Stimulated activated CD4-positive, alpha-beta T cell treated with anti-CD3 and anti-CD28 coated beads, Interleukin-1b, Interleukin-23, amount 100 ng/mL, for 48 hours (primary cell): ENCODE measurements around the gene BPIFB6.
"Not testable (repeated sequence)": the region's sequence is repeated elsewhere in the genome, so short reads cannot be mapped to it uniquely, and the experiment has no call there.

Experiments
- DNase-seq: peaks from one replicate; pipeline ENCODE4 v3.0.0-alpha.2; 2020

Gene BPIFB6

DNA sequence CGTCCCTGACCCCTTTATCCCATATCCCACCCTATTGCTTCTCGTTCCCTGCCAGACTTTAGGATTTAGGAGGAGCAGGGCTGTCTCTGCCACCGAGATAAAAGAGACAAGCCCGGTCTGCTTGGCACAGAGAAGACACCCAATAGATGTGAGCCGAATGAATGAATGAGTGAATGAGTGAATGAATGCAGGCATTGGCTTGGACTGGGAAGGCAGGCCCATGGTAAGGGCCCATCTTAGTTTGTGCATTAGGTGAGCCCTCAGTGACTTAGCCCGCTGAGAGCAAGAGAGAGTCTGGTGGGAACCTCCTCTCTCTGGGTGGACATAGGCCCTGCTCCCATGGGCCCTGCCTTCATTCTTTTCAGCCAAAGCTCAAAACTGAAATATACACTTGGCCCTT lies 879 bp upstream of the BPIFB6 start:
- DNase-seq, result no peak

DNA sequence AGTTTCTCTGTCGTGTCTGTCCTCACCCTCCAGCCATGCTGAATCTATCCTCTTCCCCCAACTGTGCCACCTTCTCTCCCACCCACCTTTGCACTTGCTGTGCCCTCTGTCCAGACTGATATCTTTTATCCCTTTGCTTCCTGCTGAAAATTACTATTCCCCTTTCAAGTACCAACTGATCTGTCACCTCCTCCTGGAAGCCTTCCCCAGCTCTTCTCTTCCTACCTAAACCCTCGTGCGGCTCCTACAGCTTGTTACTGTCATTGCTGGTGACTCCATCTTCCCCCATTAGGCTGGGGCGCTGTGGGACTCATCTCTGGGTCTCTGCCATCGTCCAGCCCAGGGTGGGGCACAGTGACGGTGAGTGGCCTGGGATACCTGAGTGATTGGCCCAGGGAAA lies 1.1 kb downstream of the BPIFB6 start:
- DNase-seq, result no peak

DNA sequence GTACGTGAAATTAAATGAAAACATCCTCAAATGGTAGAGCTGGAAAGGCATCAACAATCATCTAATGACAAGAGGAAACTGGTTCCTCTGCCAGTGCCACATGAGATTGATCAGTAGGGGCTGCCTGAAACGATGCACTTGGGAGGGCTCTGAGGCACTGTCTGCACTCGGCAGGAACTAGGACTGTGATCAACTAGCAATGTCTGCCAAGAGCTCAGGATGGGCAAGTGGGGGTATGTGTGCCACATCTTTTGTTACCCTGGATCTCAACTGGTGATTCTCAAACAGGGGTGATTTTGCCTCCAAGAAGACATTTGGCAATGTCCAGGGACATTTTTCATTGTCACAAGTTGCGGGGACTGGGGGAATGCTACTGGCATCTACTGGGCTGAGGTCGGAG lies 1.9 kb downstream of the BPIFB6 start:
- no peak for DNase-seq

DNA sequence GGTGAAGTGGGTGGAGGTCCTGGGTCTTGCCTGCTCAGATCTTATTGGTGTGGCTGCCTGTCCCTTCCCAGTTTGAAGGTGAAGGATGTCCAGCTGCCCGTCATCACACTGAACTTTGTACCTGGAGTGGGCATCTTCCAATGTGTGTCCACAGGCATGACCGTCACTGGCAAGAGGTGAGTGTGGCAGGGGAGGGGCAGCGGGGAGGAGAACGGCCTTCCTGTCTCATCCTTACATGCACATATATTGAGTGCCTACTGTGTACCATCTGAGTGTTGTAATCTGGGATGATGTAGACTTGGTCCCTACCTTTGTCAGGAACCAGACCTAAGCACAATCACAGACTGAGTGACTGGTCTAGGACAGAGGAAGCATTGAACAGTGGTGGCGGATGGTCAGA lies 2.7 kb downstream of the BPIFB6 start:
- no peak for DNase-seq

DNA sequence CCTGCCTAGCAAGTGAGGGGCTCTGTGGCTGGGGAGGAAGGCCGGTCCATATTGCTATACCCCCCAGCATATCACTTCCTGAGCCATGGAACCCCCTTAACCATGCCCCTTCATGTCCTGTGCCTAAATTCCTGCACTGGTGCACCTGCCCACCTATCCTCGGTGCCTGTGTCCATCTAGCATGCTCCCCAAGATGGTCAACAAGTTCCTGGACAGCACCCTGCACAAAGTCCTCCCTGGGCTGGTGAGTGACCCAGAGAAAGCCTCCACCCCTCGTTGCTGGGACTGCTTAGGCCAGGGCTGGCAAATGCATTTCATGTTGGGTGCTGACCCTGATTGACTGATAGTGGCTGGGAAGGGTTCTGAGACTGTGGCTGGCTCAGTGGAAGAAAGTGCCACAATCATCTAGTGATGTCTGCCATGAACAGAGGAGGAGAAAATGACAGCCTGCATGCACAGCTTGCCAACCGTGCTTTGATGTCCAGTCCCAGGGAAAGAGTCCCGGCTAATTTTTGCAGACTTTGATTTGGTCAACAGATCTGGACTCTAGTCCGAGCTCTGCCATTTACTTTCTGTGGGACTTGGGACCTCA lies 3.5 kb downstream of the BPIFB6 start:
- DNase-seq, result no peak

DNA sequence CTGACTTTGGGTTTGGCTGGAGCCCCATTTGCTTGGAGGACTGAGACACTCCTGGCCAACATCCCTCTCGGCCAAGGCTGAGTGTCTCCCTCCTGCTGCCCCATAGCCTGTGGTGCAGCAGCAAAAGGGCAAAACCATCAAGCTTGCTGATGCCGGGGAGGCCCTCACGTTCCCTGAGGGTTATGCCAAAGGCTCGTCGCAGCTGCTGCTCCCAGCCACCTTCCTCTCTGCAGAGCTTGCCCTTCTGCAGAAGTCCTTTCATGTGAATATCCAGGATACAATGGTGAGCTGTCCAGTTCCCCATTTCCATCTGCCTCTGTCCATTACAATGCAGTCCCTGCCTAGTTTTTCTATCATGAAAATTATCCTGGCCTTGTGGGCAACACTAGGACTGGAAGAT lies 6.0 kb downstream of the BPIFB6 start:
- no peak for DNase-seq

DNA sequence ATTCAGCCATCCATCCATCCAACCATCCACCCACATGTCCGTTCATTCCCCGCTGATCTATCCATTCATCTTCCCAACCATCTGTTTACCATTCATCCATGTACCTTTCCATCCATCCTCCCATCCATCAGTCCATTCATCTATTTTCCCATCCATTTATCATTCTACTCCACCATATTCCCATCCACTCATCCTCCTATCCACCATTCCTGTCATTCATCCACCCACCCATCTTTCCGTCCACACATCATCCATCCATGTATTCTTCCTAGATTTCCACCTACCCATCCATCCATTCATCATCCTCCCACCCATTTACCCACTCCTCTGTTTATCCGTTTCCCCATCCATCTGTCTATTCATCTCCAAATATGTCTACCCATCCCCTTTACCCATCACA lies 6.8 kb downstream of the BPIFB6 start:
- DNase-seq, result no peak

DNA sequence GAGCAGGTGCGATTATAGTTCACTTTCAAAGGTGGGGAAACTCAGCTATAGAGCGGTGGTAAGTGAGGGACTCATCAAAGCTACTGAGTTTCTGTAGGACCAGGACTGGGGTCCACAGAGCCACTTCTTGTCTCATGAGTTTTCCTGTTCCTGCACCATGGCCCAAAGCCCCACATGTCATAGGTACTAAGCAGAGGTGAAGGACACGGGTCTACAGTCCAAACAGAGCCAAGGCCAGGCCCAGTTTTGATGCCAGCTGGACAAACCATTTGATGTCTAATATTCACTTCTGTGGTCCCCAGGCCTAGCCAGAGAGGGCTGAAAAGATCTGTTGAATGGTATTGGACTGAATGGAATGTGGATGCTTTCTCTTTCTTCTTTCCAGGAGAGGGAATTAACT lies 11.0 kb downstream of the BPIFB6 start:
- no peak for DNase-seq

DNA sequence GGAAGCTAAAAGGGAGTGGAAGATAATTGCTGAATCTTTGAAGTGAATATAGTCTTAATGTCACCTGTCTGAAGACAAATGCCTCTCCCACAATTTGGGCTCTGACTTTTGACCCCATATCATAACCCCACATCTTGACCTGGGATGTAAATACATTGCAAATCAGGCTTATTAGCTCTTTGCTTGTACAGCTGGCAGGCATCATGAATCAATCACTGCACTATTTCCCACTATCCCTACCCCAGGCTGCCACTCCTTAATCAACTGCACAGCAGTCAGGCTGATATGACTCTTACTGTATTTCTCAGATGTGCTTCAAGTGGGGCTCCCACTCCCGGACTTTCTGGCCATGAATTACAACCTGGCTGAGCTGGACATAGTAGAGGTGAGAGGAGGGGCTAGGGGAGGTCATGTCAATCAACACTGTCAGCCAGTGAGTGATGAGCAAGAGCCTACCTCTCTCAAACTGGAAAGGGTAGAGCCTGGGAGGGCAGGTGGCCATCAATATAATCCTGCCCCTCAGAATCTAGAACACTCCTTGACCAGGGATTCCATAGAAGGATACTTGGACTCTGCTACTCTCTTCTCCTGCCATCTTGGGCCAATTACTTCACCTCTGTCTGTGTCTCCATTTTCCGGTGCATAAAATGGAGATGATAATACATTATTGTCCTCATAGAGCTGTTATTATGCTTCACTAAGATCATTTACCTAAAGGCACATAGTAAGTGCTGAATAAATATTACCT lies 11.7 kb downstream of the BPIFB6 start:
- DNase-seq, result no peak

DNA sequence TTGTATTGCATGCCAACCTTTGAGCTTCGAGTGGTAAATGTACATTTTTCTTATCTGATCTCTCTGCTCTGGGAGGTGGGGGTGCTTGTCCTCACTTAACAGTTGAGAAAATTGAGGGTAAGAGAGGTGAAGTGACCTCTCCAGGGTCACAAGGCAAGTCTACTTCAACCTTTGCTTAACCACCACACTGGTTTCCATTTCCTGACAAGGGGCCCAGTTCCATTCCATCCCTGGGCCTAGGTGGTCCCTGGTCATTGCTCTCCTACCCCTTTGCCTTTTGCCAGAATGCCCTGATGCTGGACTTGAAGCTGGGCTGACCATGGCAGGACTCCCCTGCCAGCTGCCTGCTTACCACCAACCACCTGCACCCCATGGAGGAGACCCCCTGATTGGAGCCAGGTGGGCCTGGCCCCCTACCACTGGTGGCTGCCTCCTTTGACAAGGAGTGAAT lies 12.3 kb downstream of the BPIFB6 start:
- DNase-seq, result no peak

DNA sequence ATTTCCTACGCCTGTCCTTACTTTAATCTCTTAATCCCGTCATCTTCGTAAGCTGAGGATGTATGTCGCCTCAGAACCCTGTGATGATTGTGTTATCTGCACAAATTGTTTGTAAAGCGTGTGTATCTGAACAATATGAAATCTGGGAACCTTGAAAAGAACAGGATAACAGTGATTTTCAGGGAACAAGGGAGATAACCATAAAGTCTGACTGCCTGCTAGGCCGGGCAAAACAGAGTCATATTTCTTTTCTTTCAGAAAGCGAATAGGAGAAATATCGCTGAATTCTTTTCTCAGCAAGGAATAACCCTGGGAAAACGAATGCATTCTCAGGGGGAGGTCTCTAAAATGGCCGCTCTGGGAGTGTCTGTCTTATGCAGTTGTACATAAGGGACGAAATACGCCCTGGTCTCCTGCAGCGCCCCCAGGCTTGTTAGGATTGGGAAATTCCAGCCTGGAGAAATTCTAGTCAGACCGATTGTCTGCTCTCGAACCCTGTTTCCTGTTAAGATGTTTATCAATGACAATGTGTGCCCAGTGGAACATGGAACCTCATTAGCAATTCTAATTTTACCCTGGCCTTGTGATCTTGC lies 13.8 kb downstream of the BPIFB6 start:
- not testable (repeated sequence) for DNase-seq

DNA sequence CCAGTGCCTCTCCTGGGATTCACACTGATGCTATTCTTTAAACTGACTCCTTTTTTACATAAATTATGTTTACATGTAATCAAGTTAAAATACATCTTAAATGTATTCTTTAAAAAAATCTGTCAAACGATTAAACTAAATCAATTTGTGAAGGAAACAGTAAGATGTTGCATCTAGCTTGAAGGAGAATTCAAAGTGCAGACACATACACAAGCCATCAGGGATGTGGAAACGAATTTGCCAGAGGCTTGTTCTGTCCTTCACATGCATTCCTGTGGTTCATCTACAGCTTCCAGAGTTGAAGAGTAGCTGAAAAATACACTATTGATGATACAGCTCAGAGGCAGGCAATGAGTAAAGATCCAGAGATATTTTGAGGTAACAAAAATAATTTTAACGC lies 15.0 kb downstream of the BPIFB6 start:
- no peak for DNase-seq

DNA sequence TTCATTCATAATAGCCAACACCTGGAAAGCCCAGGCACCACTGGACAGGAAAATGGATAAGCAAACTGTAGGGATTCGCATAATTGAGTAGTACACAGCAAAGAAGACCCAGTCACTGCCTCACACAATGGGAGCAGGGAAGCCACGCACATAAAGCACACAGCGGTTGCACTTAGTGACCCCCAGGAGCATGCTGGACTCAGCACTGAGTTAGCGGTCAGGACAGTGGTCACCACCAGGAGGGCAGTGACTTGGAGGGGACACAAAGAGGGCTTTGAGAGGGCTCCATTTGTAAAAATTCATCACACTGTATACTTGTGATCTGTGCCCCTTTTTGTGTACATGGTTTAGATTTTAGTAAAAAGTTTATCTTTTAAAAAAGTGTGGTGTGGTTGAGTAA lies 19.9 kb downstream of the BPIFB6 start:
- DNase-seq, result no peak

DNA sequence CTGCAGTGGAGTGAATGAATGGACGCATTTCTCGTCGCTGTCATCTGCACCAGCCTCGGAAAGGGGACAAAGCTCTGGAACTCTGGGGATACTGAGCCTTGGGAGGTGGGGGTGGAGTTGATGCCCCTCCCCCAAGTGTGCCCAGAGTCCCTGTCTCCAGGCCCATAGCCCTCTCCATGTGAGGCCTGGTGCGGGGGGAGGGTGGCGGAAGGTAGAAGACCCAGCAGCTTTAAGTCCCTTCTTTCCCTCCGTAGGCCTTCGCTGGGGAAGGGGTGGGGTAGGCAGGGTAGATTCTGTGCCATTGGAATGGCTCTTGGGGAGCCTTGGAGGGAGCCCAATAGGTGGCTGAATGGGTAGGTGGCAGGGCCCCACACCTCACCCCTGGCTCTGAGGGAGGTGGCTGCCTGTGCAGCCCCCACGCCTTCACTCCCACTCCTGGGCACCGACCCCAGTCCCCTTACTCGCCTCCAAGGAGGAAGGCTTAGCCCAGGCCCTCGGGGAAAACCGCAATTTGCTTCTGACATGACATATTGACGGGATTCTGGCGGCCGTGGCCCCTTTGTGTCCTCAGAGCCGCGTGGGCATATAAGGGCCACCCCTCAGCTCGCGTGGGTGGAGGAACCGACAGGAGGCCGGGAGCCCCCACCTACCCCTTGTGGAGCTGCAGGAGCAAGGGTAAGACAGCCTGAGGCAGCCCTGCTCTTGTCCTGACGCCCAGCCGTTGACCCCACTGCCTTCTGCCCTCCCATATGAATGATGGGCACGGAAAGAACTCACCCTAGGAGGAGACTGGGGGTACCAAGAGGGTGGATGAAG lies 22.1 kb downstream of the BPIFB6 start, which contains the start of gene BPIFB3:
BPIFB3 (plus strand) TSS at position 613 of the 816 bp plus-strand sequence. CDS start 1,533 bp downstream, outside the sequence.
- DNase-seq, result no peak

DNA sequence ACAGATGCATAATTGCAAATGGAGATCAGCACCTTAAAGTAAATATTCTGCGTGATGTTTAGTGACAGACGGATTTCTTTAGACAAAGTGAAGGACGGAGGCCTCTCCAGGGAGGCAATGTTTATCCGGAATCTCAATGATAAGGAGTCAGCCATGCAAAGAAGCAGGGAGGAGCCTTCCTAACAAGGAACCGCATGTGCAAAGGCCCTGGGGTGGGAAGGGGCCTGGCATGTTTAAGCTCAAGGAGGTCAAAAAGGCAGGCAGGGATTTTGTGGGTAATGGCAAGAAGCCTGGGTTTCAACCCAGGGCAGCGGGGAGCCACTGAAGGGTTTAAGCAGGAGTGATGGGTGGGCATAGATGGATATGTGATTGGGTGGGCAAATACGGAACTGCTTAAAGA lies 22.9 kb downstream of the BPIFB6 start:
- DNase-seq, result no peak

DNA sequence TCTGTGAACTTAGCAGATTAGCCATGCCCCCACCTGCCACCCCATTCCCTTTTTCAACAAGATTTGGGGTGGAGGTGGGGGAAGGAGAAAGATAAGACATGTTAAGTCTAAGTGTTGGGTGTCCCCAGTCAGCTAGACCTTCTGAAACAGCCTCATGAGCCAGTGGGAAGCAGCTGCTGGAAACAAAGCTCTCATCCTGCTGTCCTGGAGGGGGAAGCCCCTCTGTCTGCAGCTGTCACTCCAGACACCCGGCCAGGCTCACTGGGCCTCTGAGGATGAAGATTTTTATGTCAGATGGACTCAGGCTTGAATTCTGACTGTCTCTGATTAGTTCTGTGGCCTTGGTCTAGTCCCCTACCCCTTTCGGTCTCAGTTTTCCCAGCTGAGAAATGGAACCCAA lies 23.3 kb downstream of the BPIFB6 start:
- no peak for DNase-seq

DNA sequence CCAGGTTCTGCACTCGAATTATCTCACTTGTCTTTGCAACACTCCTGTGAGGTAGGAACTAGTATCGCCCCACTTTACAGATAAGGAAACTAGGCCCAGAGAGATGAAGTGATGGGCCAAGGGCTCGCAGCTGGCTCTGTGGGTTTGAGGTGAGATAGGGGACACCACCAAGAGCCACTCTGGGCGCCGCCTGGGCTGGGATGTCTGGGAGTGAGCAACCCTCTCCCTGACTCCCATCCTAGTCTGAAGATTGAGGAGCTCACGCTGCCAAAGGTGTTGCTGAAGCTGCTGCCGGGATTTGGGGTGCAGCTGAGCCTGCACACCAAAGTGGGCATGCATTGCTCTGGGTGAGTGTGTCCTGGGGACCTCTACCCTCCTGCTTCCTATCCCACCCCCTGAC lies 27.7 kb downstream of the BPIFB6 start:
- DNase-seq, result no peak

DNA sequence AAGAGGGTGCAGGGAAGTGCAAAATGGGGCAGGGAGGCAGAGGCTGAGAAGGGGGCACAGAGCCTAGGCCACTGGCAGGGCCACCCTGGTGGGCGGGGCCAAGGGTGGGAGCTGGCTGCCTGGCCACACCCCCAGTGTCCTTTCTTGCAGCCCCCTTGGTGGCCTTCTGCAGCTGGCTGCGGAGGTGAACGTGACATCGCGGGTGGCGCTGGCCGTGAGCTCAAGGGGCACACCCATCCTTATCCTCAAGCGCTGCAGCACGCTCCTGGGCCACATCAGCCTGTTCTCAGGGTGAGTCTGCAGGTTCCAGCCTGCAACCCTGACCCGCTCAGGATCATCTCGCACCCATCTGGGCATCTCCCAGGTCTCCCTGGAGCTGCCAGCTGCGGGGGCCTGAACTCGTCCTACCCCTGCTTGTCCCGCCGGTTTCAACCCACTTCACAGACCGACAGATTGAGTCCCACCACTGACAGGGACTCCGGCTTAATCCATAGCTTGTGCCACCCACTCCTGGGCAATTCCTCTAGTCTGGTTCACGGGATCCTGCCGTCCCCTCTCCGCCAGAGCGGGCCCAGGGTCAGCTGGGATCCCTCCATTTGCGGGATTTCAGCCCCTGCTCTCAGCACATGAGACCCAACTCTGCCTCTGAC lies 28.4 kb downstream of the BPIFB6 start:
- no peak for DNase-seq

DNA sequence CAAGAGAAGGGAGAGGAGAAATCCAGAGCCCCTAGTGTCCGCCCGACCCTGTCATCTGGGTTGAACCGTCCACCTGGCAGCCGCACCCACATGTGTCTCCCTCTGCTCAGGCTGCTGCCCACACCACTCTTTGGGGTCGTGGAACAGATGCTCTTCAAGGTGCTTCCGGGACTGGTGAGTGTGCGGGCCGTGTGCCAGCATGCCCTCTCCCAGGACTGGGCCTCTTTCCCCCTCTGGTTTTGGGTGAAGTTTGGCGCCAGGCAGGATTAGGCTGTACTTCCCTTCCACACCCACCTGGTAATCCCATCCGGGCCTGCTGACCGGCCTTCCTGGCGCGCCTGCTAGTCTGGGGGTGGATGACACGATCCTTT lies 30.2 kb downstream of the BPIFB6 start:
- DNase-seq, result no peak

DNA sequence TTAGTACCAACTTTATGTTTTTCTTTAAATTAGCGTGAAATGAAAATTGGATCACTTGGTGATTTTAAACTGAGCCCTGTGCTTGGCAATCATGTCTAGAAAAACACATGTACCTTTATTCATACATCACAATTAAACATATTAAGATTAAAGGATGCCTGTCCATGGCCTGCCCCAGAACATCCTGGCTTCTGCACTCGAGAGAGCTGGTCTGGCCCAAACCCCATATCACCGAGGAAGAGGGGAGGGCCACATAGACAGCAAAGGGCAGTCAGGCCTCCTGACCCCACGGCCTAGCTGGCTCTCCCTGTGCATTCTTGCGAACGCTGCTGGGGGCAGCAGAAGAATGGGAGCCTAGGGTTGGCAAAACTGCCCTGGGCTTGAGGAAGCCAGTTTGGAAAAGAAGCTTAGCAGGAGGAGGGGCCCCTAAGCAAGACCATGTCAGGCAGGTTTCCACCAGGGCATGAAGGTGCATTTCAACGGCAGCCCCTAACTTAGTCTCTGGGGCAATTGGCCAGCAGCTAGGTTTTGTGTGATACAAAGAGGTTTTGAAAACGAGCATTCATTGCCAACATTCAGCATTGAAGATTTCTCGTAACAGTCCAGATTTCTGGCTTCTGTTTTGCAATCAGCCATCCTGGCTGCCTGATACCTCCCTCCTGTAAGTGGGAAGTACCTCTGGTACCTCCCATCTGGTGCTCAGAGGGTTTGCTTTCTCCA lies 30.8 kb downstream of the BPIFB6 start:
- DNase-seq, result no peak

DNA sequence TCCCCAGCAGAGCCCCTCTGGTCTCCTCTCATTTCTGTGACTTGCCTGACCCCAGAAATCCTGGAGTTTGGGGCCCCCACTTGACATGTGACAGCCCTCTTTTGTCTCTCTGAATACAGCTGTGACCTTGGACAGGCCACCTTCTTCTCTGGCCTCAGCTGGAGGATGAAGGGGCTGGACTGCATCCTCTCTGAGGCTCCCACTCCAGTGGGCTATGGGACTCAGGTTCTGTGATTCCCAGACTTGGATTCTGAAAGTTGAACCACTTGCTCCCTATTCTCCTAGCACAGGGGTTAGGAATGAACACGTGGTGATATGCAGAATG lies 31.3 kb downstream of the BPIFB6 start:
- DNase-seq, result no peak

DNA sequence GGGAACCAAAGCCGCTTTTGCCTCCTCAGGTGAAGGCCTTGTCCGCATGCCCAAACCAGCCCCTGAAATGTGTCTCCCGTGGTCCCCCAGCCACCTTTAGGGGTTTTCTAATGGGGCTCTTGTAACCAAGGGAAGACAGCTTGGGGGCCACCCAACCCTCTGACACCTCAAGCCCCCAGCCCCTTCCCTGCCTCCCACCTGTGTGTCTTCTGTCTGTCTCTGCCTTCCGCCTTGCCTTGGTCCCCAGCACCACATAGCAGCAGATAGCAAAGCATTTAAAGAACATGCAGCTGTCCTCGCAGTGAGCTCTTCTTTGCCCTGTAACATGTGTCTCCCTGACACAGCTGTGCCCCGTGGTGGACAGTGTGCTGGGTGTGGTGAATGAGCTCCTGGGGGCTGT lies 31.8 kb downstream of the BPIFB6 start:
- no peak for DNase-seq
